ENCODE data around the gene MISP3. TPM values are rescaled to one million over a fixed set of nuclear protein-coding genes. Genes with fewer than 3 reads are reported as not detected.

MISP3 gene
- total RNA-seq, 1 donor from 2014 or later: 2.1 TPM

- H3K27me3 Mint-ChIP-seq (ENCODE audit: unreplicated experiment): no peaks in the 10 kb centered on the region
- TF ChIP-seq CTCF (IDR thresholded peaks at IDR 0.05): no peak
- H3K27ac Mint-ChIP-seq (ENCODE audit: unreplicated experiment): no peak overlapping the region
- H3K36me3 Mint-ChIP-seq (ENCODE audit: unreplicated experiment): peaks cover 2% of the 10 kb centered on the region
- DNase-seq (ENCODE audit: extremely low spot score, unreplicated experiment): no peak
- H3K4me3 Mint-ChIP-seq (ENCODE audit: unreplicated experiment): peak overlapping the region; percentile 97
- peaks cover 21% of the 10 kb centered on the region for H3K4me1 Mint-ChIP-seq (ENCODE audit: unreplicated experiment)
- no peaks in the 10 kb centered on the region for H3K9me3 Mint-ChIP-seq (ENCODE audit: unreplicated experiment)
Observed at GRCh38 chr19:14082675-14082960, 10.0 kb downstream of the MISP3 start.

GRCh38 chr19:14085309-14085995, 12.9 kb downstream of the MISP3 start, which contains the start of gene C19orf67:
TSS of gene C19orf67 (minus strand) at chr19:14085783. CDS start at chr19:14085627, 156 bp downstream.
- no peaks in the 10 kb centered on the region for H3K9me3 Mint-ChIP-seq (ENCODE audit: unreplicated experiment)
- H3K27ac Mint-ChIP-seq (ENCODE audit: unreplicated experiment): no peak within 1 kb of the TSS
- peaks cover 11% of the 10 kb centered on the region for H3K36me3 Mint-ChIP-seq (ENCODE audit: unreplicated experiment)
- H3K27me3 Mint-ChIP-seq (ENCODE audit: unreplicated experiment): no peaks in the 10 kb centered on the region
- no peak within 1 kb of the TSS for H3K4me3 Mint-ChIP-seq (ENCODE audit: unreplicated experiment)
- peaks cover 20% of the 10 kb centered on the region for H3K4me1 Mint-ChIP-seq (ENCODE audit: unreplicated experiment)
- DNase-seq (ENCODE audit: extremely low spot score, unreplicated experiment): no peak
- no peak for TF ChIP-seq CTCF (IDR thresholded peaks at IDR 0.05)

GRCh38 chr19:14086098-14086497, 13.5 kb downstream of the MISP3 start:
- Mint-ChIP-seq H3K27ac (ENCODE audit: unreplicated experiment) (no peak overlapping the region), H3K27me3 (ENCODE audit: unreplicated experiment) (no peaks in the 10 kb centered on the region), H3K9me3 (ENCODE audit: unreplicated experiment) (no peaks in the 10 kb centered on the region), H3K4me3 (ENCODE audit: unreplicated experiment) (no peak overlapping the region), H3K36me3 (ENCODE audit: unreplicated experiment) (peaks cover 11% of the 10 kb centered on the region), H3K4me1 (ENCODE audit: unreplicated experiment) (peaks cover 18% of the 10 kb centered on the region)
- DNase-seq (ENCODE audit: extremely low spot score, unreplicated experiment): no peak
- no peak for TF ChIP-seq CTCF (IDR thresholded peaks at IDR 0.05)

- Mint-ChIP-seq H3K4me3 (ENCODE audit: unreplicated experiment) (peak overlapping the region; percentile 74), H3K36me3 (ENCODE audit: unreplicated experiment) (peaks cover 11% of the 10 kb centered on the region), H3K4me1 (ENCODE audit: unreplicated experiment) (peaks cover 15% of the 10 kb centered on the region), H3K27ac (ENCODE audit: unreplicated experiment) (peak overlapping the region; percentile 42), H3K27me3 (ENCODE audit: unreplicated experiment) (no peaks in the 10 kb centered on the region), H3K9me3 (ENCODE audit: unreplicated experiment) (no peaks in the 10 kb centered on the region)
- TF ChIP-seq CTCF (IDR thresholded peaks at IDR 0.05): no peak
- DNase-seq (ENCODE audit: extremely low spot score, unreplicated experiment): no peak
Observed at GRCh38 chr19:14088634-14089411, 16.2 kb downstream of the MISP3 start.

GRCh38 chr19:14089412-14089661, 16.8 kb downstream of the MISP3 start:
- peaks cover 11% of the 10 kb centered on the region for H3K36me3 Mint-ChIP-seq (ENCODE audit: unreplicated experiment)

More at GRCh38 chr19:14089412-14089661, 16.8 kb downstream of the MISP3 start:
- TF ChIP-seq CTCF (IDR thresholded peaks at IDR 0.05): peak; percentile 40
- Mint-ChIP-seq H3K4me3 (ENCODE audit: unreplicated experiment) (peak overlapping the region; percentile 74), H3K27ac (ENCODE audit: unreplicated experiment) (peak overlapping the region; percentile 42), H3K9me3 (ENCODE audit: unreplicated experiment) (no peaks in the 10 kb centered on the region), H3K4me1 (ENCODE audit: unreplicated experiment) (peaks cover 15% of the 10 kb centered on the region), H3K27me3 (ENCODE audit: unreplicated experiment) (no peaks in the 10 kb centered on the region)
- DNase-seq (ENCODE audit: extremely low spot score, unreplicated experiment): no peak

All from osteocyte (in vitro differentiated cells).